Epithelial cell of esophagus (primary cell): ENCODE data around the gene BNC2.

Source experiments
- DNase-seq: peaks from one replicate; pipeline ENCODE4 v3.0.0; 2010; ENCODE audit warnings: low read depth
- H3K4me3 ChIP-seq: 2 replicates; pipeline ENCODE4 v1.5.1; 2011; ENCODE audit warnings: mild to moderate bottlenecking, low read length, control low read depth
- CTCF ChIP-seq: IDR thresholded peaks from 2 replicates; pipeline ENCODE4 v1.5.1; 2011; ENCODE audit warnings: low read depth, mild to moderate bottlenecking, low read length, control low read depth, inconsistent platforms; ENCODE audit not compliant: insufficient read depth; ENCODE audit errors: missing control alignments

BNC2 gene

GRCh38 chr9:16515207-16515606, 355.3 kb downstream of the BNC2 start:
- TF ChIP-seq CTCF, result no peak
- H3K4me3 ChIP-seq, result no peak overlapping the region
- DNase-seq, result no peak

GRCh38 chr9:16514131-16514530, 356.3 kb downstream of the BNC2 start:
- TF ChIP-seq CTCF, result no peak
- no peak overlapping the region for H3K4me3 ChIP-seq
- DNase-seq, result no peak

- no peak for DNase-seq
- no peak for TF ChIP-seq CTCF
- H3K4me3 ChIP-seq, result no peak overlapping the region
These were observed 358.2 kb downstream of the BNC2 start for GRCh38 chr9:16512281-16512680.

- no peak for DNase-seq
- TF ChIP-seq CTCF, result no peak
- no peak overlapping the region for H3K4me3 ChIP-seq
These were observed 360.0 kb downstream of the BNC2 start for GRCh38 chr9:16510482-16510881.

- no peak for TF ChIP-seq CTCF
- peak; percentile 35 for DNase-seq
- no peak overlapping the region for H3K4me3 ChIP-seq
These were observed 360.5 kb downstream of the BNC2 start for GRCh38 chr9:16509997-16510396.

- DNase-seq, result no peak
- no peak overlapping the region for H3K4me3 ChIP-seq
- TF ChIP-seq CTCF, result no peak
These were observed 365.3 kb downstream of the BNC2 start for GRCh38 chr9:16505199-16505598.

GRCh38 chr9:16501726-16502125, 368.7 kb downstream of the BNC2 start:
- peak; percentile 13 for DNase-seq
- no peak overlapping the region for H3K4me3 ChIP-seq
- no peak for TF ChIP-seq CTCF
